ENCODE results near the gene STRN4. TPM values are rescaled to one million over a fixed set of nuclear protein-coding genes. Genes with fewer than 3 reads are reported as not detected.

STRN4 gene
- total RNA-seq, 1 experiment from 2014 or later: 134 TPM

DNA sequence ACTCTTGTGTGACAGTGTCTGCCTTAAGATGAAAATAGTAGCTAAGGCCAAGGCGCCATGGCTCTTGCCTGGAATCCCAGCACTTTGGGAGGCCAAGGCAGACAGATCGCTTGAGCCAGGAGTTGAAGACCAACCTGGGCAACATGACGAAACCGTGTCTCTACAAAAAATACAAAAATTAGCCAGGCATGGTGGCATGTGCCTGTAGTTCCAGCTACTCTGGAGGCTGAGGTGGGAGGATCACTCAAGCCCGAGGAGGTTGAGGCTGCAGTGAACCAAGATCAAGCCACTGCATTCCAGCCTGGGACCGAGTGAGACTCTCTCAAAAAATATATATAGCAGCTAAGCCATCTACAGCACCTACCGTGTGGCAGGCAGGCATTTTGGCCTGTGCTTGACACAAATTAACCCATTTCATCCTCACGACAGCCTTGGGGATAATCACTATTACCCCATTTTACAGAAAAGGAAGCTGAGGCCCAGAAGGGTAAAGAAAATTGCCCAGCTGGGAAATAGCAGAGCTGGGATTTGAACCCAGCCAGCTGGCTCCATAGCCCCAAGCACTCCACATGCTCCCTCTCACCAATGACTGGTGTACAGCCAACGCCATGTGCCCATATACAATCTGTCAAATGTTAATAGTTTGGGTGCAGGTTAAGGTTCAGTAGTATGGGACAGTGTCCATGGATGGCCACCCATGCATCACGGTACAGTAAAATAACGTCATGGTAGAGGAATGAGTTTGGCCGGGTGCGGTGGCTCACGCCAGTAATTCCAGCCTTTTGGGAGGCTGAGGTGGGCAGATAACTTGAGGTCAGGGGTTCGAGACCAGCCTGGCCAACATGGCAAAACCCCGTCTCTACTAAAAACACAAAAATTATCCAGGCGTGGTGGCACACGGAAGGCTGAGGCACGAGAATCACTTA, 39.1 kb upstream of the STRN4 start:
- H3K27ac ChIP-seq (ENCODE audit: low read depth, low read length, poor library complexity, severe bottlenecking): peak overlapping the region; percentile 92
- H3K9me3 ChIP-seq (ENCODE audit: low read depth, low read length, poor library complexity, severe bottlenecking): no peaks in the 10 kb centered on the region
- H3K27me3 ChIP-seq (replicated peaks; ENCODE audit: insufficient read depth, low read depth, low read length, poor library complexity): no peaks in the 10 kb centered on the region
- BruUV-seq (replicated peaks): no TSS peak
- ChIA-PET CTCF (interaction anchor here (0.5 to 0.7 kb wide), 2 partner anchors 19 to 36 kb away, joined by 3 to 8 read pairs; no protein-coding TSS in a partner anchor), POLR2A (ENCODE audit: low non-redundant PET) (interaction anchor here (0.6 kb wide), 1 partner anchor 459 kb away, joined by 3 read pairs; no protein-coding TSS in a partner anchor)
- intact Hi-C loops (cut with micrococcal nuclease; ENCODE audit: unreplicated experiment): loop anchor here (5.0 to 10.0 kb wide), 3 partner anchors 67 to 347 kb away; partner anchors contain the start of genes AP2S1, SAE1 and ZC3H4
- no peak for TF ChIP-seq EZH2 (IDR thresholded peaks at IDR 0.05; ENCODE audit: borderline replicate concordance, low read depth, low read length, poor library complexity, severe bottlenecking)
- TF ChIP-seq, protein P1, sequence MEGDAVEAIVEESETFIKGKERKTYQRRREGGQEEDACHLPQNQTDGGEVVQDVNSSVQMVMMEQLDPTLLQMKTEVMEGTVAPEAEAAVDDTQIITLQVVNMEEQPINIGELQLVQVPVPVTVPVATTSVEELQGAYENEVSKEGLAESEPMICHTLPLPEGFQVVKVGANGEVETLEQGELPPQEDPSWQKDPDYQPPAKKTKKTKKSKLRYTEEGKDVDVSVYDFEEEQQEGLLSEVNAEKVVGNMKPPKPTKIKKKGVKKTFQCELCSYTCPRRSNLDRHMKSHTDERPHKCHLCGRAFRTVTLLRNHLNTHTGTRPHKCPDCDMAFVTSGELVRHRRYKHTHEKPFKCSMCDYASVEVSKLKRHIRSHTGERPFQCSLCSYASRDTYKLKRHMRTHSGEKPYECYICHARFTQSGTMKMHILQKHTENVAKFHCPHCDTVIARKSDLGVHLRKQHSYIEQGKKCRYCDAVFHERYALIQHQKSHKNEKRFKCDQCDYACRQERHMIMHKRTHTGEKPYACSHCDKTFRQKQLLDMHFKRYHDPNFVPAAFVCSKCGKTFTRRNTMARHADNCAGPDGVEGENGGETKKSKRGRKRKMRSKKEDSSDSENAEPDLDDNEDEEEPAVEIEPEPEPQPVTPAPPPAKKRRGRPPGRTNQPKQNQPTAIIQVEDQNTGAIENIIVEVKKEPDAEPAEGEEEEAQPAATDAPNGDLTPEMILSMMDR (conservative IDR thresholded peaks at IDR 0.05; ENCODE audit: low read depth, low read length): no peak
- peaks cover 49% of the 10 kb centered on the region for H3K36me3 ChIP-seq (ENCODE audit: insufficient read depth, low read length, poor library complexity, severe bottlenecking)
- H3K4me1 ChIP-seq (ENCODE audit: insufficient read depth, low read length, poor library complexity, severe bottlenecking): peaks cover 24% of the 10 kb centered on the region
- DNase-seq (ENCODE audit: low spot score): no peak
- peak overlapping the region; percentile 99 for H3K4me3 ChIP-seq (ENCODE audit: low read depth, low read length, poor library complexity, severe bottlenecking)

DNA sequence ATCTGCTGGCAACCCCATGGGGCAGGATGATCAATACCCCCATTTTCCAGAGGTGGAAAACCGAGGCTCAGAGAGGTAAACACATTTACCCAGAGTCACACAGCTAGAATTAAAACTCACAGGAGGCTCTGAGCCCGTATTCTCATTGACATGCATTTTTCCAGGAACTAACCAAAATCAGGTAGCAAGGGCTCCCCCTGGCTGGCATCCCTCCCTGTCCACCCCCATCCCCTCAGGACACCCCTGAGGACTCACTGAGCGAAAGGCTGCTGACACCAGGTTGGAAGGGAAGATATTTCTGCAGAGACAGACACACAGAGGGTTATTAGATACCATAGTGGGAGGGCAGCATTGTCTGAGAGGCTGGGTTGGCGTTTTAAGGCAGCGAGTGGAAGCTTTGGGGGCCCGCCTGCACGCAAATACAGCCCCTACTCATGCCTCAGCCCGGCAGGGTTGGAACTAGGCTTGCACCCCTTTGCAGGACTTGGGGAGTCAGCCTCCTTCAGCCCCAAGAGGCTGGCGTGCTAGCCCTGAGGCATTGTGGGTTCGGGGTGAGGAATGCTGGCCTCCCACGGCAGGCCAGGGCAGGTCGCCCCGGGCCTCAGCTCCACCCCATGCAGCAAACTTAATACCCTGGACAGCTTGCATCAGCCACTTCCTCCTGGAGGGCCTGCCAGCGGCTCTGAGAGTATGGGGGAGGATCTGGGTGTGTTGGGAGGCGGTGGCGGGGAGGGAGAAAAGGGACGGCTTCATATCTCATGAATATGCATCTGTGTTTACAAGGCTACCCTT, 38.2 kb upstream of the STRN4 start:
- Histone ChIP-seq H3K4me1 (ENCODE audit: insufficient read depth, low read length, poor library complexity, severe bottlenecking) (peaks cover 24% of the 10 kb centered on the region), H3K27me3 (replicated peaks; ENCODE audit: insufficient read depth, low read depth, low read length, poor library complexity) (no peaks in the 10 kb centered on the region), H3K36me3 (ENCODE audit: insufficient read depth, low read length, poor library complexity, severe bottlenecking) (peaks cover 57% of the 10 kb centered on the region), H3K4me3 (ENCODE audit: low read depth, low read length, poor library complexity, severe bottlenecking) (peak overlapping the region; percentile 99), H3K9me3 (ENCODE audit: low read depth, low read length, poor library complexity, severe bottlenecking) (no peaks in the 10 kb centered on the region), H3K27ac (ENCODE audit: low read depth, low read length, poor library complexity, severe bottlenecking) (peak overlapping the region; percentile 92)
- CTCF ChIA-PET: interaction anchor here (0.6 to 0.7 kb wide), 2 partner anchors 18 to 509 kb away, joined by 3 read pairs; no protein-coding TSS in a partner anchor
- DNase-seq (ENCODE audit: low spot score): peak; percentile 95
- intact Hi-C loops (cut with micrococcal nuclease; ENCODE audit: unreplicated experiment): loop anchor here (5.0 to 10.0 kb wide), 3 partner anchors 68 to 348 kb away; partner anchors contain the start of genes AP2S1, SAE1 and ZC3H4
- TF ChIP-seq, protein P1 (conservative IDR thresholded peaks at IDR 0.05; ENCODE audit: low read depth, low read length): peak; percentile 54
- TF ChIP-seq EZH2 (IDR thresholded peaks at IDR 0.05; ENCODE audit: borderline replicate concordance, low read depth, low read length, poor library complexity, severe bottlenecking): no peak
- BruUV-seq (replicated peaks): no TSS peak
- POLR2A ChIA-PET (ENCODE audit: low non-redundant PET): interaction anchor here (0.6 kb wide), 1 partner anchor 460 kb away, joined by 3 read pairs; no protein-coding TSS in a partner anchor

DNA sequence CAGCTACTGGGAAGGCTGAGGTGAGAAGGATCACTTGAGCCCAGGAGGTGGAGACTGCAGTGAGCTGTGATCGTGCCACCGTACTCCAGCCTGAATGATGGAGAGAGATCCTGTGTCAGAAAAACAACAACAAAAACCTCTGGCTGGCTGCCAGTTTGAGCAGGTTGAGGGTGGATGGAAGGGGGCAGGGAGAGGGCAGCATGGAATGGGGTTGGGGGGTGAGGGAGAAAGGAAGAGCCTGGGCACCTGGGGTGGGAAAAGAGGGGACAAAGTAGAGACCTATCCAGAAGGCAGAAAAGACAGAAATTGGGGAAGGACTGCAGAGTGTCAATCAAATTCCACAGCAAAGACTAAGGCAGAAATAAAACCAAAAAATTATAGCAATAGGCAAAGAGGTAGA, 37.4 kb upstream of the STRN4 start:
- POLR2A ChIA-PET (ENCODE audit: low non-redundant PET): no interaction called here
- intact Hi-C loops (cut with micrococcal nuclease; ENCODE audit: unreplicated experiment): loop anchor here (10.0 kb wide), 1 partner anchor 331 kb away; the partner anchor contains the start of gene ZC3H4
- H3K27ac ChIP-seq (ENCODE audit: low read depth, low read length, poor library complexity, severe bottlenecking): peak overlapping the region; percentile 92

More for the DNA sequence above, 37.4 kb upstream of the STRN4 start:
- peaks cover 24% of the 10 kb centered on the region for H3K4me1 ChIP-seq (ENCODE audit: insufficient read depth, low read length, poor library complexity, severe bottlenecking)
- BruUV-seq (replicated peaks): no TSS peak
- H3K27me3 ChIP-seq (replicated peaks; ENCODE audit: insufficient read depth, low read depth, low read length, poor library complexity): no peaks in the 10 kb centered on the region
- DNase-seq (ENCODE audit: low spot score): no peak
- peaks cover 65% of the 10 kb centered on the region for H3K36me3 ChIP-seq (ENCODE audit: insufficient read depth, low read length, poor library complexity, severe bottlenecking)
- H3K4me3 ChIP-seq (ENCODE audit: low read depth, low read length, poor library complexity, severe bottlenecking): peak overlapping the region; percentile 99
- TF ChIP-seq EZH2 (IDR thresholded peaks at IDR 0.05; ENCODE audit: borderline replicate concordance, low read depth, low read length, poor library complexity, severe bottlenecking): no peak
- TF ChIP-seq, protein P1 (conservative IDR thresholded peaks at IDR 0.05; ENCODE audit: low read depth, low read length): no peak
- H3K9me3 ChIP-seq (ENCODE audit: low read depth, low read length, poor library complexity, severe bottlenecking): no peaks in the 10 kb centered on the region
- CTCF ChIA-PET: no interaction called here

Measured in A673 (cell line).